ENCODE data around the gene COA3. TPM values are rescaled to one million over a fixed set of nuclear protein-coding genes. Genes with fewer than 3 reads are reported as not detected.

The COA3 gene
- total RNA-seq, 1 experiment from 2014 or later: 74.2 TPM

GRCh38 chr17:42833767-42834422, 35.4 kb upstream of the COA3 start:
- H2BK5ac ChIP-seq (ENCODE audit: insufficient read length, low read length): no peak overlapping the region
- H3K23ac ChIP-seq (ENCODE audit: insufficient read length, low read depth, low read length): no peak overlapping the region
- no peak overlapping the region for H2BK12ac ChIP-seq (ENCODE audit: insufficient read length, low read depth, low read length)
- H3K27me3 ChIP-seq (ENCODE audit: insufficient read depth, low read length): no peaks in the 10 kb centered on the region
- no peak for DNase-seq
- no peak overlapping the region for H4K5ac ChIP-seq (ENCODE audit: insufficient read length, low read depth, low read length)
- peaks cover 5% of the 10 kb centered on the region; the same call in 1 of the 2 replicates for H3K79me2 ChIP-seq (ENCODE audit: insufficient read depth, low read length)
- H3K36me3 Mint-ChIP-seq (ENCODE audit: insufficient read depth in 1 of 3, low read depth in 3 of 3): peaks cover 28 to 51% (median 45%) of the 10 kb centered on the region in 3 experiments
- no peaks in the 10 kb centered on the region; a peak in 1 of 5 replicates for H3K9me3 Mint-ChIP-seq
- H4K20me1 ChIP-seq (ENCODE audit: control insufficient read depth, insufficient read depth, insufficient read length): no peaks in the 10 kb centered on the region
- no peak overlapping the region for H2BK20ac ChIP-seq (ENCODE audit: low read depth, low read length, poor library complexity, severe bottlenecking)
- H3K9me3 ChIP-seq (ENCODE audit: control insufficient read depth, low read depth, low read length): no peaks in the 10 kb centered on the region
- peak overlapping the region; percentile 30 for H4K8ac ChIP-seq (replicated peaks; ENCODE audit: insufficient read length, low read depth, low read length)
- no peak overlapping the region for H2BK120ac ChIP-seq (ENCODE audit: low read depth, low read length, poor library complexity, severe bottlenecking)
- H3K23me2 ChIP-seq (ENCODE audit: insufficient read length, low read depth, low read length, poor library complexity, severe bottlenecking): peaks cover 9% of the 10 kb centered on the region
- H3K56ac ChIP-seq (ENCODE audit: insufficient read length, low read depth, low read length): no peak overlapping the region
- peak overlapping the region; percentile 94 to 96 for H3K4me3 Mint-ChIP-seq
- TF ChIP-seq CTCF (conservative IDR thresholded peaks at IDR 0.05): no peak
- peak overlapping the region; percentile 91 for H3K9ac ChIP-seq (ENCODE audit: extremely low read depth, insufficient read length, low read length)
- H3K4me1 ChIP-seq (ENCODE audit: insufficient read depth, low read length): no peaks in the 10 kb centered on the region
- peak overlapping the region; percentile 98 for H3K14ac ChIP-seq (ENCODE audit: insufficient read depth, low read length)
- no peak overlapping the region for H2AFZ ChIP-seq (ENCODE audit: low read length)
- peaks cover 4% of the 10 kb centered on the region for H3K27me3 Mint-ChIP-seq (ENCODE audit: low read depth)
- H3K4me1 Mint-ChIP-seq: peaks cover 14 to 17% of the 10 kb centered on the region in 2 experiments
- peak overlapping the region; percentile 7 for H4K91ac ChIP-seq (ENCODE audit: insufficient read length, low read depth, low read length)
- no CpG with 5 or more reads among the region's 18 CpGs for WGBS (ENCODE audit: extremely low coverage, insufficient read length, low lambda C conversion rate)
- H3T11ph ChIP-seq (ENCODE audit: low read length): no peak overlapping the region
- peak overlapping the region; percentile 92 for H3K18ac ChIP-seq (ENCODE audit: insufficient read length, low read depth, low read length)
- no peak overlapping the region for H2BK15ac ChIP-seq (ENCODE audit: low read depth, low read length)
- H3K4ac ChIP-seq (ENCODE audit: low read depth, low read length): no peak overlapping the region
- H3K27ac Mint-ChIP-seq: peak overlapping the region; percentile 99 to 100 (median 100)
- peaks cover 3% of the 10 kb centered on the region for H3K79me1 ChIP-seq (ENCODE audit: insufficient read depth, low read depth, low read length, poor library complexity, severe bottlenecking)
- no peak overlapping the region for H3K27ac ChIP-seq (ENCODE audit: insufficient read length, low read depth, low read length)
- H2AK5ac ChIP-seq (ENCODE audit: insufficient read length, low read length): no peak overlapping the region
- peak overlapping the region; percentile 95 for H3K4me2 ChIP-seq (ENCODE audit: insufficient read depth, insufficient read length, low read length)

Data from H9 (cell line).